ENCODE results near the gene MRPL40. TPM values are rescaled to one million over a fixed set of nuclear protein-coding genes. Genes with fewer than 3 reads are reported as not detected.

The MRPL40 gene
- total RNA-seq, 4 donors from 2014 or later = 19.6 to 33.9 (median 23.4) TPM

DNA sequence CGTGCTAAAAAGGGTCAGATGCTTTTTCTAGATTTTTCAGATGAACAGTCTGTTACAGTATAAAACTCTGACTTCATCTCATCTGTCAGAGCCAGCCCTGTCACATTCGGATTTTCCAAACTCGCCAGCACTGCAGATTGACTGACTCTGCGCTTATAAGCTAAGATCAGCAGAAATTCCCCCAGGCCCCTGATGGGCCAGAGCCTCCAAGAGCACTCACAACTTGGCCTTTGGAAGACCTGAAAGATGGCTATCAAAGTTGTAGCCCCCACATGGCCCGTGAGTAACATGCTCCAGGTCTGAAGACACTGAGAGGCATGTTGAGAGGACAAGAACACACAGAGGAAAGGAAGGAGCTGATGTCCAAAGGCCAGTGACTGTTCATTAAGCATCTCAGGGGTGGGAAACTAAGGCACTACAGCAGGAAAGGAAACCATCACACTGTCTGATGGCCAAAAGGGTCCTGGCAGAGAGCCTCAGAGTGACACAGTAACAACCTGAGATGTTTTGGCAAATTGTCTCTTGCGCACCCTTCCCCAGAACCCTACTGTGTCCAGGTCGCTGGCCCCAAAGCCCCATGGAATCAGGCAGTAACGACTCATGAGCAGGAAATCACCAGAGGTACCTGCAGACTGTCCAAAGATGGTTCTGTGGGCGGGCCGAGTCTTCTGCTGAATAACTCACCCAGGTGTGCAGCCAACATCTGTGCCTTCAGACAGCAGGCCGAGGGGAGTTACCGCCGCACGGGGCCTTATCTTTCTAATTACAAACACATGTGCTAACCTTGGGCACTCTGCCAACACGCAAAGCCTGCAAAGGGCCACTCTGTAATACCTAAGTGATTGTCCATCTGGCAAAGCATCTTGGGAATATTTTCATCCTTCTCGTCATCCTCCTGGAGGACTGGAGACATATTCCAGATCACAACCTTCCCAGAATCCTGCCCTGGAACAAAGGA is 24.4 kb upstream of the MRPL40 start:
- no peak overlapping the region for H3K4me3 ChIP-seq (ENCODE audit: low read depth, poor library complexity, severe bottlenecking)
- intact Hi-C loops (cut with DNase I; ENCODE audit: low total_unique reads) = no loop called here
- DNase-seq (ENCODE audit: low spot score in 2 of 2) = no peak
- TF ChIP-seq POLR2A (IDR thresholded peaks at IDR 0.05) = no peak
- TF ChIP-seq, protein P1, sequence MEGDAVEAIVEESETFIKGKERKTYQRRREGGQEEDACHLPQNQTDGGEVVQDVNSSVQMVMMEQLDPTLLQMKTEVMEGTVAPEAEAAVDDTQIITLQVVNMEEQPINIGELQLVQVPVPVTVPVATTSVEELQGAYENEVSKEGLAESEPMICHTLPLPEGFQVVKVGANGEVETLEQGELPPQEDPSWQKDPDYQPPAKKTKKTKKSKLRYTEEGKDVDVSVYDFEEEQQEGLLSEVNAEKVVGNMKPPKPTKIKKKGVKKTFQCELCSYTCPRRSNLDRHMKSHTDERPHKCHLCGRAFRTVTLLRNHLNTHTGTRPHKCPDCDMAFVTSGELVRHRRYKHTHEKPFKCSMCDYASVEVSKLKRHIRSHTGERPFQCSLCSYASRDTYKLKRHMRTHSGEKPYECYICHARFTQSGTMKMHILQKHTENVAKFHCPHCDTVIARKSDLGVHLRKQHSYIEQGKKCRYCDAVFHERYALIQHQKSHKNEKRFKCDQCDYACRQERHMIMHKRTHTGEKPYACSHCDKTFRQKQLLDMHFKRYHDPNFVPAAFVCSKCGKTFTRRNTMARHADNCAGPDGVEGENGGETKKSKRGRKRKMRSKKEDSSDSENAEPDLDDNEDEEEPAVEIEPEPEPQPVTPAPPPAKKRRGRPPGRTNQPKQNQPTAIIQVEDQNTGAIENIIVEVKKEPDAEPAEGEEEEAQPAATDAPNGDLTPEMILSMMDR (IDR thresholded peaks at IDR 0.05) = no peak
- WGBS, 2 donors = 84 to 87% methylated on average over 16 of the region's 16 CpGs

DNA sequence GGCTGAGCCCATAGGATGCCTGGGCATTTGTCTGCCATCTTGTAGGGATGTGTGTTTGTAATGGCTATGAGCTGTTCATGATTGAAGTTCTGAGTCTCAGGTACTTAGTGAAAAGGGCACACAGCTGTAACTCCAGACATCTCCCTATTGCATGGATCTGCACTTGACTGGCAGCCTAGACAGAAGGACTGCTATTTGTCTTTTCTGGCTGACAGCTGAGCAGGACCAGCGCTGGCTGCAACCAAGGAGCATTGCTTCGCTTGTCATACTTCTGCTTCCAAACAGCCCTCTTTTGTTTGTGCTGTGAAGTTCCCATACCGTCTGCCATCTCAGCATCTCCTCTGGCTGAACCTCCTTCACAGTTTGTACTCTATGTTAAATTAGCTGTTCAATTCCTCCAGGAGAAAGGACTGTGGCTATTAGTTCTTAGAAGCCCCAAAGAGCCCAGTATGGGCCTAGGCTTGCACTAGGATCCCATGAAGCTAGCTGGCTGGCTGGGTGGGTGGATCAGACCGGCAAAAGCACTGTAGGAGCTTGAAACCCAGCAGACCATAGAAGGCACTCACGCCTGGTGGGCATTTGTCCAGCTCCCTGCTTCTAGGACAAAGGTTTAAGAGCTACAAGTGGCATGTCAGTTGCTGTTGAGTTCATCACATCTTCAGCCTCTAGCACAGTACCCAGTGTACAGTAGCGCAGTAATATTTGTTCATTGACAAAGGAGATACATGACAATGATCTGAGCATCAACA is 21.2 kb upstream of the MRPL40 start:
- intact Hi-C loops (cut with DNase I; ENCODE audit: low total_unique reads) = no loop called here
- H3K4me3 ChIP-seq (ENCODE audit: low read depth, poor library complexity, severe bottlenecking) = no peak overlapping the region
- TF ChIP-seq, protein P1 (IDR thresholded peaks at IDR 0.05) = no peak
- no peak for TF ChIP-seq POLR2A (IDR thresholded peaks at IDR 0.05)
- no peak for DNase-seq (ENCODE audit: low spot score in 2 of 2)
- 95 to 96% methylated on average over 6 of the region's 6 CpGs for WGBS, 2 donors

DNA sequence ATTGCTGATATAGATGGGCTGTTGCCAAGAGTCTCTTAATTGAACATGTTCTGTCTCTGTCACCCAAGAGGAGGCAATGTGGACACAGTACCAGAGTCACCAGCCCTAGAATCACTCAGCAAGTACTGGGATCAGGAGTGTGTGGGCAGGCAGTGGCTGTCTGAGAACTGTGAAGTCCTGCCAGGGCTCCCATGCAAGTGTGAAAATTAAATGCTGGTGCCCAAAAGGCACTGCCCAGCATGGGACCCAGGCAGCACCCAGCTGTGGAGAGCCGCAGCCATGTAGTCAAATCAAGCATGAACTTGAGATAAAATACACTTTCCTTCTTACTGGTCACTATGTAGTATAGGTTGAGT is 20.7 kb upstream of the MRPL40 start:
- DNase-seq (ENCODE audit: low spot score in 2 of 2) = no peak
- WGBS, 2 donors = 100% methylated on average over 1 of the region's 1 CpG
- intact Hi-C loops (cut with DNase I; ENCODE audit: low total_unique reads) = no loop called here
- TF ChIP-seq POLR2A (IDR thresholded peaks at IDR 0.05) = no peak
- TF ChIP-seq, protein P1 (IDR thresholded peaks at IDR 0.05) = no peak
- H3K4me3 ChIP-seq (ENCODE audit: low read depth, poor library complexity, severe bottlenecking) = no peak overlapping the region

DNA sequence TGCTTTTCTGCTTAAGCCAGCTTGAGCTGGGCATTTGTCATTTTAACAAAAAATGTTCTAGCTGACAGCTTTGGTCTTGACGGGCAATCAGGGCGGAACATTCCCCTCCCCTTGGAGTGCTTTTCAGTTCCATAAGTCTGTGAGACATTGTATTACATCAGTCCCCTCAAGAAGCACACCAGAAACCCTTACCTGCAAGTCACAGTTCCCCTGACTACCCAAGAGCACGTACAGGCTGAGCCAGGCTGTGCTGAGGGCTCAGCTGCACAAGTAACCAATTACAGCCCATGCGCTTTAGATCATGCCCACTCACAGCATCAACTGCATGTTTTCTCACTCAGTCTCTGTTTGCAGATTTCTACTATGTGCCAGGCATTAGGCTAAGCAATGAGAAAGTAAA is 19.9 kb upstream of the MRPL40 start:
- intact Hi-C loops (cut with DNase I; ENCODE audit: low total_unique reads) = no loop called here
- no peak for DNase-seq (ENCODE audit: low spot score in 2 of 2)
- H3K4me3 ChIP-seq (ENCODE audit: low read depth, poor library complexity, severe bottlenecking) = no peak overlapping the region
- TF ChIP-seq, protein P1 (IDR thresholded peaks at IDR 0.05) = no peak
- no peak for TF ChIP-seq POLR2A (IDR thresholded peaks at IDR 0.05)
- WGBS, 2 donors = 92 to 93% methylated on average over 4 of the region's 4 CpGs

DNA sequence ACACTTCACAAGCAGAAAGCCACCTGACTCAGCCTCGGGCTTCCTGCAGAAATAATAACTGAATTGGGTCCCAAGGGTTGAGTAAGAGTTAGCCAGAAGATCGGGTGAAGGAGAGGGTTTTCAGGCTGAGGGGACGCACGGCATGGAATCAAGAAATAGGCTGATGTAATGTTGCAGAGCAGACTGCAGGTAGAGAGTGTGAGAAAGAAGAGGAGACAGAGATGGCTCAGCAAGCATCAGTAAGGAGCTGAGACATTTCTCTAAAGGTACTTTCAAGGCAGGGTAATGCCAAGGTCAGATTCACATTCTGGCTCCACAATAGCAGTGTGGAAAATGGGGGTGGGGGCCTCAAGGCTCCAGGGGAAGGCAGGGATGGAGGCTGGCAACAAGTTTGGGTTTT is 19.4 kb upstream of the MRPL40 start:
- no peak for TF ChIP-seq POLR2A (IDR thresholded peaks at IDR 0.05)
- TF ChIP-seq, protein P1 (IDR thresholded peaks at IDR 0.05) = no peak
- no peak overlapping the region for H3K4me3 ChIP-seq (ENCODE audit: low read depth, poor library complexity, severe bottlenecking)
- intact Hi-C loops (cut with DNase I; ENCODE audit: low total_unique reads) = no loop called here
- DNase-seq (ENCODE audit: low spot score in 2 of 2) = no peak
- 88 to 94% methylated on average over 4 of the region's 4 CpGs for WGBS, 2 donors
